Measurements from ENCODE around the gene KCNH2. TPM values are rescaled to one million over a fixed set of nuclear protein-coding genes. Genes with fewer than 3 reads are reported as not detected.

KCNH2 gene
- total and polyA plus RNA-seq, 8 donors = 1.4 to 27.9 (median 3.9) TPM

DNA sequence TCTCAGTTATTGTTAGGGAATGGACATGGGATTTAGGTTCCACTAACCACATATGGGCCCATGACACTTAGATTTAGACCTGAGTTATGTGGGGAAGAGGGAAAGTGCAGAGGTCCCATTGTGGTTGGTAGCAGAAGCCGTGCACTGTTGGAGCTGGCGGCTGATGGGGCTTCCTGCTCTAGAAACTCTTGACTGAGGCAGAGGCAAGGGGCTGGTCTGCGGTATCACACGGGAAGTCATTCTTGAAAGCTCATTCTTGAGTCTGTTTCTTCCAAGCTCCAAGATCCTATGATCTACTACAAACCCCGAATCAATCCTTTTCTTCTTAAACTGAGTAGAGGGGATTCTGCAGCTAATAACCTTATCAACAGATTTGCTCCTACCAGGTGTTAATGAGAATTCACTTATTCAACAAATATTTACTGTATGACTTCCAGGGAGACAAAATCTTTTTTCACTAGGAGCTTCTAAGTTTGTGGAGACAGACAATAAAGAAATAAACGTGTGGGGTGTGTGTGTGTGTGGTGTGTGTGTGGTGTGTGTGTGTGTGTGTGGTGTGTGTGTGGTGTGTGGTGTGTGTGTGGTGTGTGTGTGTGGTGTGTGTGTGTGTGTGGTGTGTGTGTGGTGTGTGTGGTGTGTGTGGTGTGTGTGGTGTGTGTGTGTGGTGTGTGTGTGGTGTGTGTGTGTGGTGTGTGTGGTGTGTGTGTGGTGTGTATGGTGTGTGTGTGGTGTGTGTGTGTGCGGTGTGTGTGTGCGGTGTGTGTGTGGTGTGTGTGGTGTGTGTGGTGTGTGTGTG lies 68.7 kb downstream of the KCNH2 start:
- H3K4me1 ChIP-seq = peaks cover 0 to 3% (median 0%) of the 10 kb centered on the region in 3 donors
- H3K4me3 ChIP-seq = no peak overlapping the region
- peak; percentile 13 for FAIRE-seq
- no peak for ATAC-seq
- no peak overlapping the region for H3K27ac ChIP-seq
- no peaks in the 10 kb centered on the region for H3K36me3 ChIP-seq
- TF ChIP-seq, protein P1, sequence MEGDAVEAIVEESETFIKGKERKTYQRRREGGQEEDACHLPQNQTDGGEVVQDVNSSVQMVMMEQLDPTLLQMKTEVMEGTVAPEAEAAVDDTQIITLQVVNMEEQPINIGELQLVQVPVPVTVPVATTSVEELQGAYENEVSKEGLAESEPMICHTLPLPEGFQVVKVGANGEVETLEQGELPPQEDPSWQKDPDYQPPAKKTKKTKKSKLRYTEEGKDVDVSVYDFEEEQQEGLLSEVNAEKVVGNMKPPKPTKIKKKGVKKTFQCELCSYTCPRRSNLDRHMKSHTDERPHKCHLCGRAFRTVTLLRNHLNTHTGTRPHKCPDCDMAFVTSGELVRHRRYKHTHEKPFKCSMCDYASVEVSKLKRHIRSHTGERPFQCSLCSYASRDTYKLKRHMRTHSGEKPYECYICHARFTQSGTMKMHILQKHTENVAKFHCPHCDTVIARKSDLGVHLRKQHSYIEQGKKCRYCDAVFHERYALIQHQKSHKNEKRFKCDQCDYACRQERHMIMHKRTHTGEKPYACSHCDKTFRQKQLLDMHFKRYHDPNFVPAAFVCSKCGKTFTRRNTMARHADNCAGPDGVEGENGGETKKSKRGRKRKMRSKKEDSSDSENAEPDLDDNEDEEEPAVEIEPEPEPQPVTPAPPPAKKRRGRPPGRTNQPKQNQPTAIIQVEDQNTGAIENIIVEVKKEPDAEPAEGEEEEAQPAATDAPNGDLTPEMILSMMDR (IDR thresholded peaks at IDR 0.05) = no peak
- H3K9me3 ChIP-seq = no peaks in the 10 kb centered on the region
- no peaks in the 10 kb centered on the region for H3K27me3 ChIP-seq
- DNase-seq = no peak
- intact Hi-C loops (cut with DNase I) = no loop called here
- 62 to 64% methylated on average over 6 to 8 of the region's 8 CpGs for WGBS, 2 donors

- peaks cover 0 to 6% (median 0%) of the 10 kb centered on the region in 3 donors for H3K4me1 ChIP-seq
- intact Hi-C loops (cut with DNase I) = no loop called here
- H3K4me3 ChIP-seq = no peak overlapping the region
- no peaks in the 10 kb centered on the region for H3K27me3 ChIP-seq
- 56 to 59% methylated on average over 2 of the region's 2 CpGs for WGBS, 2 donors
- DNase-seq (no peak), ATAC-seq (no peak), FAIRE-seq (no peak)
- H3K36me3 ChIP-seq = no peaks in the 10 kb centered on the region
- no peaks in the 10 kb centered on the region for H3K9me3 ChIP-seq
- TF ChIP-seq, protein P1 (IDR thresholded peaks at IDR 0.05) = no peak
- H3K27ac ChIP-seq = no peak overlapping the region
These were observed 69.9 kb downstream of the KCNH2 start for GRCh38 chr7:150908173-150908572.

DNA sequence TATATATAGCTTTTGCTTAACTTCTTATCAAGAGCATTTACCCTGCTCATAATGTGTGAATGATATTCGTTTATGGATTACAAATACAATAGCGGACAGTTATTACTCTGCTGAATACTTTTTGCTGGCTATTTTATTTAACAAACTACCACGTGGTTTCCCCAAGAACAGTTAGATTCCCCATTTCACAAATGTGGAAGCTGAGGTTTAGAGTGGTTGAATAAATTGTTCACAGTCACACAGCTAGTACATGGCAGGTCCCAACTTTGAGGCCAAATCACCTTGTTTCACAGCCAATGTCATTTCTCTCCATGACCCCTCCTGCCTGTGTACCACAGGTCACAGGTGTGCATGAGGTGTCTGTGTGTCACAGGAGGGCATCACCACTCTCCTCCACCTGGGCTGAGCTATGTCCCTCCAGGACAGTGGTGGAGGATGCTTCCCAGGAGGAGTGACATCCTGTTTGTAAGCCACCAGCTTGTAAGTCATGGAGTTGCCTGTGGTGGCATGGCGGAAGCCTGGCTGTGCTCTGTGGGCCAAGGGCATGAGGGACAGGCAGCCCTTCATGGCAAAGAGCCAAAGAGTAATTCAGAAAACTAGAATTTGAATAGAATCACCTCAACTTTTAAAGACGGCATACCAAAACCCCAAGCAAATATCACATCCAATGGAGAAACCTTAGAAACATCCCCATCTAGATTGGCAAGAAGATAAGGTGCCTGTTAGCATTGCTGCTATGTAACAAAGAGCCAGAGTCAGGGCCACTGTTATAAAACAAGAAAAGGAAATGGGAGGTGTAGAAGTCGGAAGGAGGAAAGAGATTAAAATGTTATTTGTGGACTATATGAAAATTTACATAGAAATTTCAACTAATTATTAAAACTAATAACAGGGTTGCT lies 73.9 kb downstream of the KCNH2 start:
- Histone ChIP-seq H3K27ac (peak overlapping the region; percentile 44 to 72 (median 52)), H3K4me1 (peaks cover 0 to 6% (median 0%) of the 10 kb centered on the region in 3 donors), H3K27me3 (no peaks in the 10 kb centered on the region), H3K9me3 (no peaks in the 10 kb centered on the region), H3K36me3 (no peaks in the 10 kb centered on the region), H3K4me3 (no peak overlapping the region)
- intact Hi-C loops (cut with DNase I) = no loop called here
- TF ChIP-seq, protein P1 (IDR thresholded peaks at IDR 0.05) = no peak
- DNase-seq (no peak), ATAC-seq (peak in 1 of 4 donors; percentile 5), FAIRE-seq (no peak)
- 59 to 70% methylated on average over 6 of the region's 6 CpGs for WGBS, 2 donors

- TF ChIP-seq, protein P1 (IDR thresholded peaks at IDR 0.05) = no peak
- intact Hi-C loops (cut with DNase I) = no loop called here
- ATAC-seq (peak; percentile 86 to 91 (median 88)), FAIRE-seq (peak; percentile 49), DNase-seq (peak; percentile 61 to 88 (median 79))
- Histone ChIP-seq H3K27me3 (no peaks in the 10 kb centered on the region), H3K4me1 (peaks cover 0 to 6% (median 0%) of the 10 kb centered on the region in 3 donors), H3K36me3 (no peaks in the 10 kb centered on the region), H3K9me3 (no peaks in the 10 kb centered on the region), H3K27ac (peak overlapping the region in 3 of 4 donors; percentile 48 to 72 (median 56)), H3K4me3 (no peak overlapping the region)
- WGBS, 2 donors = 46 to 47% methylated on average over 12 of the region's 12 CpGs
These were observed 74.5 kb downstream of the KCNH2 start for GRCh38 chr7:150903606-150904005.

Measured in pancreas (tissue), 10 donors.